Posterior vena cava (tissue), 2 donors: Measurements from ENCODE around the gene MT1X. TPM values are rescaled to one million over a fixed set of nuclear protein-coding genes. Genes with fewer than 3 reads are reported as not detected.
A peak's percentile ranks its signal among the peaks of the same experiment; 100 is the strongest.

Experiments
- DNase-seq: peaks from one replicate; pipeline ENCODE4 v3.0.0-alpha.2; 2020; ENCODE audit warnings: low spot score
- intact Hi-C, 2 donors: fragments of 100-400 bp; cut with DNase I; formaldehyde crosslinking; loops; one replicate each; pipeline versions ENCODE4 v1.14.1 to v1.14.2; 2022 to 2023
- total RNA-seq, 2 donors: library from RNA; stranded (reverse); fragmentation: NEBNext Ultra II Directional; extraction: Animal tissue kit (Norgen Biotek cat#: 25700); gene quantifications; one replicate each; pipeline ENCODE4 v1.2.1, GENCODE V29; 2021
- donor health status: DM: yes; HTN: yes; CAD: no.
- donor health status: DM: yes; HTN: yes; CAD: no.

Gene MT1X
- total RNA-seq, 2 donors from 2014 or later, result 459 to 753 TPM

- intact Hi-C loops, result no loop called here
- DNase-seq, result no peak
Measured at GRCh38 chr16:56728980-56729734, 46.9 kb downstream of the MT1X start.

GRCh38 chr16:56729735-56730662, 47.7 kb downstream of the MT1X start, which contains the start of gene NUP93:
Gene NUP93 (plus strand): TSS chr16:56730129. CDS start chr16:56748248, 18,119 bp downstream.
- peak; percentile 98 for DNase-seq

DNA sequence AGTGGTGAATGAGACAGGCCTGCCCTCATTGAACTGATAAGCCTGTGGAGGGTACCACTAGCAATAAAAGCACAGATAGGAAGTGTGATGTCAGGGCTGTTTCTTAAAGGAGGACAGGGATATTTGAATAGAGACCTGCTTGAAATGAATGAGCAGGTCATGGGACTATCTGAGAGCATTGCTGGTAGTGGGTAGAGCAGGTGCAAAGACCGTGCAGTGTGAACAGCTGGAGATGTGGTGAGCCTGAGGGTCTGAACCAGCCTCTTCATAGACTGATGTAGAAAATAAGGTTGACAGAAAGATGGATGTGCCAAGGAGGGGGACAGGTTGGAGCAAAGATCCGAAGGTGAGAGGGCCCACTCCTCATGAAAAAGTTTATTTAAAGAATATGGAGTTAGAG, 50.1 kb downstream of the MT1X start:
- no peak for DNase-seq
- intact Hi-C loops, result loop anchor here in 1 of 2 donors (10.0 kb wide), 1 partner anchor 68 kb away; the partner anchor contains the start of genes MT1G and MT1H

More at GRCh38 chr16:56729735-56730662, 47.7 kb downstream of the MT1X start, which contains the start of gene NUP93:
- intact Hi-C loops, result loop anchor here (2.0 to 10.0 kb wide), 2 partner anchors 27 to 65 kb away; partner anchors contain the start of genes MT1G (in 1 of the 2) and MT1H (in 1 of the 2)

- no peak for DNase-seq
- intact Hi-C loops, result loop anchor here in 1 of 2 donors (10.0 kb wide), 1 partner anchor 68 kb away; the partner anchor contains the start of genes MT1G and MT1H
Measured at GRCh38 chr16:56732832-56733231, 50.6 kb downstream of the MT1X start.

Other genes starting within 250 kb of the MT1X start
- gene NUDT21, start 231.1 kb upstream of the MT1X start, total RNA-seq, result 10 to 100 TPM; 75.5 to 76.3 TPM
- gene OGFOD1, start 230.9 kb upstream of the MT1X start, total RNA-seq, result 10 to 100 TPM; 33.8 to 35.2 TPM
- gene BBS2, start 162.4 kb upstream of the MT1X start, total RNA-seq, result 10 to 100 TPM; 30.5 to 36.5 TPM
- gene MT4, start 117.4 kb upstream of the MT1X start, total RNA-seq, result not detected
- not detected for gene MT3, start 92.9 kb upstream of the MT1X start, total RNA-seq
- gene MT2A, start 73.9 kb upstream of the MT1X start, total RNA-seq, result 1,000 to 10,000 TPM in 1 of 2 donors, 100 to 1,000 TPM in 1; 643 to 1,788 TPM
- 100 to 1,000 TPM; 240 to 379 TPM for gene MT1E, start 56.7 kb upstream of the MT1X start, total RNA-seq
- gene MT1M, start 49.8 kb upstream of the MT1X start, total RNA-seq, result 100 to 1,000 TPM in 1 of 2 donors, 10 to 100 TPM in 1; 82.2 to 146 TPM
- 100 to 1,000 TPM in 1 of 2 donors, 10 to 100 TPM in 1; 52.7 to 104 TPM for gene MT1A, start 43.8 kb upstream of the MT1X start, total RNA-seq
- not detected for gene MT1B, start 30.6 kb upstream of the MT1X start, total RNA-seq
- 10 to 100 TPM in 1 of 2 donors, 1 to 10 TPM in 1; 9.1 to 10.6 TPM for gene MT1F, start 24.5 kb upstream of the MT1X start, total RNA-seq
- 10 to 100 TPM; 14.0 to 26.7 TPM for gene MT1G, start 14.4 kb upstream of the MT1X start, total RNA-seq
- gene MT1H, start 12.7 kb upstream of the MT1X start, total RNA-seq, result 1 to 10 TPM in 1 of 2 donors, not detected in 1; 2.0 TPM
- gene NUP93, start 47.7 kb downstream of the MT1X start, total RNA-seq, result 10 to 100 TPM; 42.8 to 54.7 TPM
- not detected for gene SLC12A3, start 182.7 kb downstream of the MT1X start, total RNA-seq
- 100 to 1,000 TPM in 1 of 2 donors, 10 to 100 TPM in 1; 99.7 to 106 TPM for gene HERPUD1, start 249.7 kb downstream of the MT1X start, total RNA-seq